Keratinocyte (primary cell): ENCODE results near the gene PSMB2.

Experiments
- EZH2 ChIP-seq: IDR thresholded peaks from one replicate; pipeline ENCODE4 v1.6.1; 2012; ENCODE audit warnings: inconsistent platforms, mild to moderate bottlenecking, low read length, moderate library complexity
- TF ChIP-seq, protein P1 (sequence below), 3 experiments: IDR thresholded peaks in 1 of 3; conservative IDR thresholded peaks in 1 of 3; optimal IDR thresholded peaks in 1 of 3; 2 replicates in 2 of 3; 3 replicates in 1 of 3; pipeline versions ENCODE3 to v1.5.1; 2011; ENCODE audit warnings: low read length in 3 of 3, mild to moderate bottlenecking in 3 of 3, moderate library complexity in 2 of 3, control low read depth in 1 of 3, inconsistent platforms in 1 of 3; ENCODE audit not compliant: insufficient read depth in 2 of 3; ENCODE audit errors: extremely low read depth in 1 of 3

DNA sequence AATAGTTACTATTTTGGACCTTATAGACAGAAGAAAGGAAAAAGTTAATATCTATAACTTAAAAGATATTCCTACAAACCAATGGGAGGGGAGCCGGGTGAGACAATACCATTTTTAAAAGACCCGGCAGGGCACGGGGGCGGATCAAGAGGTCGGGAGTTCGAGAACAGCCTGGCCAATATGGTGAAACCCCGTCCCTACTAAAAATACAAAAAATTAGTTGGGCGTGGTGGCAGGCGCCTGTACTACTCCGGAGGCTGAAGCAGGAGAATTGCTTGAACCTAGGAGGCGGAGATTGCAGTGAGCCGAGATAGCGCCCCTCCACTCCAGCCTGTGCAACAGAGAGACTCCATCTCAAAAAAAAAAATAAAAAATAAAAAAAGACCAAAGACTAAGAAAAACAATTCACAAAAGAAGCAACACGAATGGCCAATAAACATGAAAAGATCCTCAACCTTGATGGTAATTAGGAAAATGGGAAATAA is 1.2 kb upstream of the PSMB2 start:
- TF ChIP-seq, protein P1, sequence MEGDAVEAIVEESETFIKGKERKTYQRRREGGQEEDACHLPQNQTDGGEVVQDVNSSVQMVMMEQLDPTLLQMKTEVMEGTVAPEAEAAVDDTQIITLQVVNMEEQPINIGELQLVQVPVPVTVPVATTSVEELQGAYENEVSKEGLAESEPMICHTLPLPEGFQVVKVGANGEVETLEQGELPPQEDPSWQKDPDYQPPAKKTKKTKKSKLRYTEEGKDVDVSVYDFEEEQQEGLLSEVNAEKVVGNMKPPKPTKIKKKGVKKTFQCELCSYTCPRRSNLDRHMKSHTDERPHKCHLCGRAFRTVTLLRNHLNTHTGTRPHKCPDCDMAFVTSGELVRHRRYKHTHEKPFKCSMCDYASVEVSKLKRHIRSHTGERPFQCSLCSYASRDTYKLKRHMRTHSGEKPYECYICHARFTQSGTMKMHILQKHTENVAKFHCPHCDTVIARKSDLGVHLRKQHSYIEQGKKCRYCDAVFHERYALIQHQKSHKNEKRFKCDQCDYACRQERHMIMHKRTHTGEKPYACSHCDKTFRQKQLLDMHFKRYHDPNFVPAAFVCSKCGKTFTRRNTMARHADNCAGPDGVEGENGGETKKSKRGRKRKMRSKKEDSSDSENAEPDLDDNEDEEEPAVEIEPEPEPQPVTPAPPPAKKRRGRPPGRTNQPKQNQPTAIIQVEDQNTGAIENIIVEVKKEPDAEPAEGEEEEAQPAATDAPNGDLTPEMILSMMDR (optimal IDR thresholded peaks at IDR 0.05 in 1 of 3, IDR thresholded peaks at IDR 0.05 in 1 of 3, conservative IDR thresholded peaks at IDR 0.05 in 1 of 3; ENCODE audit: extremely low read depth in 1 of 3, insufficient read depth in 2 of 3, low read length in 3 of 3): no peak
- TF ChIP-seq EZH2: no peak
